Smooth muscle cell of the brain vasculature (primary cell): ENCODE results near the gene SOCS4.
"Not testable (repeated sequence)": the region's sequence is repeated elsewhere in the genome, so short reads cannot be mapped to it uniquely, and the experiment has no call there.

Experiments used
- DNase-seq: peaks from one replicate; pipeline ENCODE4 v3.0.0-alpha.2; 2012; ENCODE audit warnings: low read depth, low spot score

Gene SOCS4

GRCh38 chr14:55052269-55052930 lies 25.4 kb downstream of the SOCS4 start:
- no peak for DNase-seq

- DNase-seq = no peak
Observed at GRCh38 chr14:55053018-55053417, 26.0 kb downstream of the SOCS4 start.

- DNase-seq = no peak
Observed at GRCh38 chr14:55053500-55053899, 26.5 kb downstream of the SOCS4 start.

- DNase-seq = no peak
Observed at GRCh38 chr14:55054098-55054497, 27.1 kb downstream of the SOCS4 start.

- no peak for DNase-seq
Observed at GRCh38 chr14:55057919-55058318, 30.9 kb downstream of the SOCS4 start.

- DNase-seq = no peak
Observed at GRCh38 chr14:55059333-55059732, 32.3 kb downstream of the SOCS4 start.

- DNase-seq = no peak
Observed at GRCh38 chr14:55062517-55063351, 35.7 kb downstream of the SOCS4 start.

GRCh38 chr14:55064896-55065295 lies 37.9 kb downstream of the SOCS4 start:
- DNase-seq = not testable (repeated sequence)

GRCh38 chr14:55065411-55065810 lies 38.4 kb downstream of the SOCS4 start:
- no peak for DNase-seq

- no peak for DNase-seq
Observed at GRCh38 chr14:55066223-55066622, 39.2 kb downstream of the SOCS4 start.

- no peak for DNase-seq
Observed at GRCh38 chr14:55070981-55071411, 44.0 kb downstream of the SOCS4 start.

GRCh38 chr14:55071870-55072640 lies 45.0 kb downstream of the SOCS4 start:
- DNase-seq = no peak

- DNase-seq = no peak
Observed at GRCh38 chr14:55073856-55074255, 46.8 kb downstream of the SOCS4 start.

- no peak for DNase-seq
Observed at GRCh38 chr14:55074662-55075061, 47.6 kb downstream of the SOCS4 start.

GRCh38 chr14:55075628-55076175 lies 48.7 kb downstream of the SOCS4 start:
- no peak for DNase-seq

- no peak for DNase-seq
Observed at GRCh38 chr14:55077170-55078151, 50.4 kb downstream of the SOCS4 start.

- DNase-seq = not testable (repeated sequence)
Observed at GRCh38 chr14:55079961-55080360, 52.9 kb downstream of the SOCS4 start.

GRCh38 chr14:55084401-55085059 lies 57.5 kb downstream of the SOCS4 start:
- no peak for DNase-seq

GRCh38 chr14:55085060-55085660 lies 58.1 kb downstream of the SOCS4 start:
- no peak for DNase-seq

GRCh38 chr14:55086938-55087337 lies 59.9 kb downstream of the SOCS4 start:
- DNase-seq = no peak
